Keratinocyte (primary cell): ENCODE results near the gene KLHL28. TPM values are rescaled to one million over a fixed set of nuclear protein-coding genes. Genes with fewer than 3 reads are reported as not detected.

Experiments
- DNase-seq: peaks from one replicate; pipeline ENCODE4 v3.0.0-alpha.2; 2011; ENCODE audit warnings: low read depth, missing footprints, low spot score
- FAIRE-seq: peaks from 2 replicates; lab custom pipeline; 2011; peaks lifted over from hg19 to GRCh38; lab: Jason Lieb, UNC
- H2AFZ ChIP-seq: 2 replicates; pipeline ENCODE4 v1.6.0; 2012; ENCODE audit warnings: low read length, control low read depth, inconsistent platforms; ENCODE audit not compliant: control insufficient read depth
- H3K27ac ChIP-seq: 2 replicates; pipeline ENCODE4 v1.5.1; 2011; ENCODE audit warnings: low read length; ENCODE audit not compliant: control insufficient read depth, insufficient read depth
- H3K27me3 ChIP-seq: 3 replicates; pipeline ENCODE4 v1.6.0; 2011; ENCODE audit warnings: low read length; ENCODE audit not compliant: control insufficient read depth, insufficient read depth; ENCODE audit errors: extremely low read depth
- H3K36me3 ChIP-seq, 2 experiments: 2 replicates in 1 of 2; 3 replicates in 1 of 2; pipeline ENCODE4 v1.5.1; 2011; ENCODE audit warnings: low read length in 2 of 2, mild to moderate bottlenecking in 1 of 2; ENCODE audit not compliant: control insufficient read depth in 2 of 2, insufficient read depth in 2 of 2; ENCODE audit errors: extremely low read depth in 1 of 2
- H3K4me1 ChIP-seq: 3 replicates; pipeline ENCODE4 v1.5.1; 2011; ENCODE audit warnings: low read length; ENCODE audit not compliant: control insufficient read depth, insufficient read depth; ENCODE audit errors: extremely low read depth
- H3K4me2 ChIP-seq: 3 replicates; pipeline ENCODE4 v1.6.0; 2011; ENCODE audit warnings: low read depth, low read length; ENCODE audit not compliant: control insufficient read depth, insufficient read depth; ENCODE audit errors: extremely low read depth
- H3K4me3 ChIP-seq, 3 experiments: fragments of 200-600 bp in 1 of 3; sonication (generic) in 1 of 3; 2 replicates in 2 of 3; 3 replicates in 1 of 3; pipeline ENCODE4 v1.5.1; 2011 to 2016; ENCODE audit warnings: low read length in 3 of 3, mild to moderate bottlenecking in 3 of 3, control low read depth in 2 of 3, inconsistent platforms in 1 of 3, low read depth in 1 of 3, mixed read lengths in 1 of 3, mixed run types in 1 of 3, moderate library complexity in 1 of 3; ENCODE audit not compliant: control insufficient read depth in 2 of 3, insufficient read depth in 2 of 3; ENCODE audit errors: extremely low read depth in 1 of 3
- H3K79me2 ChIP-seq: 2 replicates; pipeline ENCODE4 v1.6.0; 2012; ENCODE audit warnings: low read length; ENCODE audit not compliant: control insufficient read depth, insufficient read depth
- H3K9ac ChIP-seq: 3 replicates; pipeline ENCODE4 v1.6.0; 2011; ENCODE audit warnings: low read length; ENCODE audit not compliant: control insufficient read depth, insufficient read depth; ENCODE audit errors: extremely low read depth
- H3K9me1 ChIP-seq: 3 replicates; pipeline ENCODE4 v1.6.0; 2011; ENCODE audit warnings: low read length; ENCODE audit not compliant: control insufficient read depth, insufficient read depth; ENCODE audit errors: extremely low read depth
- H3K9me3 ChIP-seq: 2 replicates; pipeline ENCODE4 v1.5.1; 2012; ENCODE audit warnings: low read depth, low read length; ENCODE audit not compliant: control insufficient read depth
- H4K20me1 ChIP-seq: 3 replicates; pipeline ENCODE4 v1.6.0; 2011; ENCODE audit warnings: low read length; ENCODE audit not compliant: control insufficient read depth, insufficient read depth; ENCODE audit errors: extremely low read depth
- CTCF ChIP-seq, 3 experiments: IDR thresholded peaks in 1 of 3; conservative IDR thresholded peaks in 1 of 3; optimal IDR thresholded peaks in 1 of 3; 2 replicates in 2 of 3; 3 replicates in 1 of 3; pipeline versions ENCODE3 to v1.5.1; 2011; ENCODE audit warnings: low read length in 3 of 3, mild to moderate bottlenecking in 3 of 3, moderate library complexity in 2 of 3, control low read depth in 1 of 3, inconsistent platforms in 1 of 3; ENCODE audit not compliant: insufficient read depth in 2 of 3; ENCODE audit errors: extremely low read depth in 1 of 3
- EZH2 ChIP-seq: IDR thresholded peaks from one replicate; pipeline ENCODE4 v1.6.1; 2012; ENCODE audit warnings: inconsistent platforms, mild to moderate bottlenecking, low read length, moderate library complexity
- dilution Hi-C: fragments of 300-500 bp; cut with MboI; formaldehyde crosslinking; loops from one replicate; pipeline ENCODE4 v1.7.0; 2020; ENCODE audit warnings: low sequenced_read_pairs; ENCODE audit not compliant: extremely low pct_ligation_motif_present
- polyA plus RNA-seq, 5 experiments: library from polyadenylated mRNA; depleted of rRNA in 3 of 5; stranded (reverse) in 3 of 5; stranded (forward) in 1 of 5; unstranded in 1 of 5; fragments of >200 nt; gene quantifications; 1 replicate in 1 of 5; 2 replicates in 3 of 5; 3 replicates in 1 of 5; pipeline versions ENCODE4 v1.2.1 to v1.2.3, GENCODE V29; 2011 to 2012; ENCODE audit warnings: missing spikeins in 2 of 5, low read depth in 1 of 5, low replicate concordance in 1 of 5

Gene KLHL28
- polyA plus RNA-seq, 1 donor (not counting 4 experiments of a cell fraction or from before 2014, with no cell fraction given): 6.1 TPM

DNA sequence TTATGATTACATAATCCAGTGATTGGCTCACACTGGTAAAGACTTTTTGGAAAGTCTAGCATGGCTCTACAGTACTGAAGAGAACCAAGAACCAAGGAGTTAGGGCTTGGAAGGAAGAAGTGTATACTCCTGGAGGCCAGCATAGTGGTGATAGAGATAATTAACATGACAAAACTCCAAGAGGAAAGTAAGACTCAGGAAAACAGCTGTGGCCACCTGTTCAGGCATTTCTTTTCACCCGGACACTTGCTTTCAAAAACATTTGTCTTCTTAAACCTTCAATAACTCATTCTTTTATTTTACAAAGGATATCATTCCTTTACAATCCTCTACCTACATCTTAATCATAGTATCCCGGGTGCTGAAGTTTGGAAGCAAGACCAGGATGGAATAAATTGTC is 50.9 kb downstream of the KLHL28 start:
- H3K9me1 ChIP-seq: no peaks in the 10 kb centered on the region
- no peaks in the 10 kb centered on the region for H3K79me2 ChIP-seq
- no peaks in the 10 kb centered on the region for H3K9me3 ChIP-seq
- dilution Hi-C loops: no loop called here
- H3K4me3 ChIP-seq: no peak overlapping the region
- no peak overlapping the region for H2AFZ ChIP-seq
- H3K9ac ChIP-seq: no peak overlapping the region
- no peak for FAIRE-seq
- H3K4me1 ChIP-seq: no peaks in the 10 kb centered on the region
- H3K27ac ChIP-seq: no peak overlapping the region
- TF ChIP-seq CTCF (optimal IDR thresholded peaks at IDR 0.05 in 1 of 3, IDR thresholded peaks at IDR 0.05 in 1 of 3, conservative IDR thresholded peaks at IDR 0.05 in 1 of 3; ENCODE audit: extremely low read depth in 1 of 3, insufficient read depth in 2 of 3, low read length in 3 of 3): no peak
- TF ChIP-seq EZH2: no peak
- H3K36me3 ChIP-seq: no peaks in the 10 kb centered on the region
- no peak for DNase-seq
- no peaks in the 10 kb centered on the region for H4K20me1 ChIP-seq
- peaks cover 9% of the 10 kb centered on the region for H3K27me3 ChIP-seq
- no peak overlapping the region for H3K4me2 ChIP-seq

GRCh38 chr14:44901696-44902095 is 60.1 kb downstream of the KLHL28 start:
- DNase-seq (no peak), FAIRE-seq (no peak)
- Histone ChIP-seq H3K27ac (no peak overlapping the region), H3K9me3 (no peaks in the 10 kb centered on the region), H3K27me3 (no peaks in the 10 kb centered on the region), H3K9me1 (no peaks in the 10 kb centered on the region), H2AFZ (no peak overlapping the region), H3K9ac (no peak overlapping the region), H3K79me2 (no peaks in the 10 kb centered on the region), H3K36me3 (no peaks in the 10 kb centered on the region), H3K4me3 (no peak overlapping the region), H3K4me1 (peaks cover 8% of the 10 kb centered on the region), H3K4me2 (no peak overlapping the region), H4K20me1 (no peaks in the 10 kb centered on the region)
- dilution Hi-C loops: no loop called here
- TF ChIP-seq EZH2 (no peak), CTCF (optimal IDR thresholded peaks at IDR 0.05 in 1 of 3, IDR thresholded peaks at IDR 0.05 in 1 of 3, conservative IDR thresholded peaks at IDR 0.05 in 1 of 3; ENCODE audit: extremely low read depth in 1 of 3, insufficient read depth in 2 of 3, low read length in 3 of 3) (no peak)
